OCI-LY7 (cell line): Measurements from ENCODE around the gene CXCL14.

ENCODE experiments used
- CTCF ChIP-seq: fragments of 200-600 bp; sonication (generic); conservative IDR thresholded peaks from 2 replicates; pipeline ENCODE4 v1.5.1; 2014; ENCODE audit warnings: mild to moderate bottlenecking, antibody characterized with exemption, low read length, moderate library complexity, mixed read lengths
- EZH2phosphoT487 ChIP-seq: fragments of 200-600 bp; sonication (generic); IDR thresholded peaks from 2 replicates; pipeline ENCODE4 v1.6.1; 2018; ENCODE audit warnings: low read depth, borderline replicate concordance, mild to moderate bottlenecking, mixed run types, antibody characterized with exemption, low read length, moderate library complexity, mixed read lengths

DNA sequence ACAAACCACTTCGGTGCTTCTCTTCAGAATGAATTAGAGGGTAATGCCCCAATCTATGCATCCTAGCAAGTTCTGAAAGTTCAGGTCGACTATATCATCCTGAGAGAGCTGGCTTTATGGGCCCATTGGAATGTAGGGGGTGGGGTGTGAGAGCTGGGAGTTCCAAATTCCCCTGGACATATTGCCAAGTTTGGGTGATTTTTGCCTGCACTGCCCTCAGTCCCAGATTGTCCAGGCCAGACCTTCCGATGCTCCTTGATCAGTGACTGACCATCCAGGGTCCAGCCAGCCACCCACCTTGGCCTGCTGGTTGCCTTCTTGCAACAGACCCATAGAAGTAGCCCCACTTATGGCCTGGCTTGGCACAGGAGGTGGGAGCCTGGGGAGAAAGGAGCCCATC is 47.8 kb upstream of the CXCL14 start:
- TF ChIP-seq CTCF (no peak), EZH2phosphoT487 (no peak)
